Spinal cord (tissue), 10 donors: ENCODE data around the gene COPS2. TPM values are rescaled to one million over a fixed set of nuclear protein-coding genes. Genes with fewer than 3 reads are reported as not detected.
A peak's percentile ranks its signal among the peaks of the same experiment; 100 is the strongest.
"Not testable (repeated sequence)": the region's sequence is repeated elsewhere in the genome, so short reads cannot be mapped to it uniquely, and the experiment has no call there.

ENCODE experiments used
- DNase-seq, 6 donors: peaks; one replicate each; pipeline versions ENCODE4 v3.0.0 to v3.0.0-alpha.2; 2013 to 2015; ENCODE audit warnings: low spot score in 6 of 6, low read depth in 4 of 6
- H3K27ac ChIP-seq: one replicate; pipeline ENCODE4 v1.5.1; 2013; ENCODE audit warnings: low read depth, low read length, control low read depth
- H3K27me3 ChIP-seq: one replicate; pipeline ENCODE4 v1.6.1; 2013; ENCODE audit warnings: low read length; ENCODE audit not compliant: control insufficient read depth, insufficient read depth
- H3K36me3 ChIP-seq: one replicate; pipeline ENCODE4 v1.6.1; 2013; ENCODE audit warnings: low read length; ENCODE audit not compliant: control insufficient read depth, insufficient read depth
- H3K4me1 ChIP-seq: one replicate; pipeline ENCODE4 v1.6.1; 2013; ENCODE audit warnings: low read length; ENCODE audit not compliant: control insufficient read depth, insufficient read depth
- H3K4me3 ChIP-seq: one replicate; pipeline ENCODE4 v1.5.1; 2013; ENCODE audit warnings: low read depth, low read length, control low read depth
- H3K9me3 ChIP-seq: one replicate; pipeline ENCODE4 v1.6.1; 2013; ENCODE audit warnings: low read length; ENCODE audit not compliant: control insufficient read depth, insufficient read depth
- WGBS: methylation state at CpG from one replicate; pipeline ENCODE4 v1.1.5; 2013; ENCODE audit warnings: missing lambda C conversion rate; ENCODE audit not compliant: insufficient coverage; 5-methylcytosine and 5-hydroxymethylcytosine counted together
- polyA plus RNA-seq, 2 donors: library from polyadenylated mRNA; unstranded; fragments of 120-200 nt; gene quantifications; one replicate each; pipeline ENCODE4 v1.2.1, GENCODE V29; 2013; ENCODE audit not compliant: insufficient read length in 2 of 2
- total RNA-seq, 2 donors: library from RNA; depleted of rRNA in 1 of 2; stranded (reverse); fragments of 120-200 nt in 1 of 2; fragments of >200 nt in 1 of 2; gene quantifications; one replicate each; pipeline versions ENCODE4 v1.2.3 to v1.2.4, GENCODE V29; 2013 to 2014
- donor health status: healthy.

The COPS2 gene
- total and polyA plus RNA-seq, 4 donors = 58.9 to 111 (median 76.5) TPM

- H3K36me3 ChIP-seq = no peaks in the 10 kb centered on the region
- 83% methylated on average over 1 of the region's 4 CpGs for WGBS
- peaks cover 9% of the 10 kb centered on the region for H3K4me1 ChIP-seq
- peak in 1 of 6 donors; percentile 26 for DNase-seq
- H3K27me3 ChIP-seq = no peaks in the 10 kb centered on the region
- peak overlapping the region; percentile 81 for H3K27ac ChIP-seq
- no peak overlapping the region for H3K4me3 ChIP-seq
- no peaks in the 10 kb centered on the region for H3K9me3 ChIP-seq
Measured at GRCh38 chr15:49088996-49089395, 66.4 kb downstream of the COPS2 start.

GRCh38 chr15:49085696-49086459 is 69.5 kb downstream of the COPS2 start:
- peak overlapping the region; percentile 17 for H3K27ac ChIP-seq
- WGBS = no CpG with 5 or more reads among the region's 5 CpGs

GRCh38 chr15:49084285-49084570 is 71.2 kb downstream of the COPS2 start:
- no peak for DNase-seq
- H3K36me3 ChIP-seq = no peaks in the 10 kb centered on the region
- no peak overlapping the region for H3K27ac ChIP-seq
- WGBS = no CpG with 5 or more reads among the region's 3 CpGs
- H3K4me1 ChIP-seq = peaks cover 5% of the 10 kb centered on the region
- H3K27me3 ChIP-seq = no peaks in the 10 kb centered on the region
- H3K4me3 ChIP-seq = no peak overlapping the region
- H3K9me3 ChIP-seq = no peaks in the 10 kb centered on the region

More at GRCh38 chr15:49085696-49086459, 69.5 kb downstream of the COPS2 start:
- peak in 1 of 6 donors; percentile 7 for DNase-seq
- Histone ChIP-seq H3K36me3 (no peaks in the 10 kb centered on the region), H3K27me3 (no peaks in the 10 kb centered on the region), H3K4me3 (no peak overlapping the region), H3K9me3 (no peaks in the 10 kb centered on the region), H3K4me1 (peaks cover 9% of the 10 kb centered on the region)

- Histone ChIP-seq H3K4me1 (peaks cover 4% of the 10 kb centered on the region), H3K9me3 (no peaks in the 10 kb centered on the region), H3K27ac (no peak overlapping the region), H3K4me3 (no peak overlapping the region), H3K27me3 (no peaks in the 10 kb centered on the region), H3K36me3 (no peaks in the 10 kb centered on the region)
- peak in 1 of 6 donors; percentile 7 for DNase-seq
- 100% methylated on average over 2 of the region's 5 CpGs for WGBS
Measured at GRCh38 chr15:49083401-49084284, 71.8 kb downstream of the COPS2 start.

- Histone ChIP-seq H3K36me3 (no peaks in the 10 kb centered on the region), H3K27ac (no peak overlapping the region), H3K4me3 (no peak overlapping the region), H3K4me1 (no peaks in the 10 kb centered on the region), H3K27me3 (no peaks in the 10 kb centered on the region), H3K9me3 (no peaks in the 10 kb centered on the region)
- no peak for DNase-seq
- WGBS = 80% methylated on average over 1 of the region's 1 CpG
Measured at GRCh38 chr15:49082960-49083359, 72.4 kb downstream of the COPS2 start.

- no peaks in the 10 kb centered on the region for H3K4me1 ChIP-seq
- H3K36me3 ChIP-seq = no peaks in the 10 kb centered on the region
- no peak overlapping the region for H3K4me3 ChIP-seq
- no peaks in the 10 kb centered on the region for H3K27me3 ChIP-seq
- no peaks in the 10 kb centered on the region for H3K9me3 ChIP-seq
- WGBS = 85% methylated on average over 16 of the region's 23 CpGs
- no peak for DNase-seq
- no peak overlapping the region for H3K27ac ChIP-seq
Measured at GRCh38 chr15:49079340-49080039, 75.9 kb downstream of the COPS2 start.

GRCh38 chr15:49075881-49076280 is 79.5 kb downstream of the COPS2 start:
- Histone ChIP-seq H3K9me3 (no peaks in the 10 kb centered on the region), H3K4me3 (no peak overlapping the region), H3K36me3 (no peaks in the 10 kb centered on the region), H3K27me3 (no peaks in the 10 kb centered on the region), H3K4me1 (no peaks in the 10 kb centered on the region), H3K27ac (no peak overlapping the region)
- no peak for DNase-seq

- not testable (repeated sequence) for DNase-seq
- WGBS = 100% methylated on average over 1 of the region's 6 CpGs
Measured at GRCh38 chr15:49074589-49075287, 80.7 kb downstream of the COPS2 start.

More at GRCh38 chr15:49074589-49075287, 80.7 kb downstream of the COPS2 start:
- H3K27ac ChIP-seq, H3K4me1 ChIP-seq, H3K36me3 ChIP-seq, H3K27me3 ChIP-seq, H3K4me3 ChIP-seq, H3K9me3 ChIP-seq: not testable (repeated sequence)
